IPS-18a (cell line): ENCODE measurements around the gene COL13A1.

Experiments used
- H3K27ac ChIP-seq: one replicate; pipeline ENCODE4 v1.5.1; 2013; ENCODE audit warnings: low read length
- H3K27me3 ChIP-seq: one replicate; pipeline ENCODE4 v1.6.1; 2013; ENCODE audit warnings: mild to moderate bottlenecking, low read length; ENCODE audit not compliant: control insufficient read depth, insufficient read depth
- H3K36me3 ChIP-seq: one replicate; pipeline ENCODE4 v1.6.1; 2013; ENCODE audit warnings: low read depth, low read length; ENCODE audit not compliant: control insufficient read depth
- H3K4me1 ChIP-seq: one replicate; pipeline ENCODE4 v1.6.1; 2013; ENCODE audit warnings: low read depth, low read length; ENCODE audit not compliant: control insufficient read depth
- H3K4me3 ChIP-seq: one replicate; pipeline ENCODE4 v1.5.1; 2013; ENCODE audit warnings: low read length
- H3K9ac ChIP-seq: one replicate; pipeline ENCODE4 v1.6.1; 2013; ENCODE audit warnings: mild to moderate bottlenecking, low read length, moderate library complexity
- H3K9me3 ChIP-seq: one replicate; pipeline ENCODE4 v1.6.1; 2013; ENCODE audit warnings: low read depth, low read length; ENCODE audit not compliant: control insufficient read depth

COL13A1 gene

DNA sequence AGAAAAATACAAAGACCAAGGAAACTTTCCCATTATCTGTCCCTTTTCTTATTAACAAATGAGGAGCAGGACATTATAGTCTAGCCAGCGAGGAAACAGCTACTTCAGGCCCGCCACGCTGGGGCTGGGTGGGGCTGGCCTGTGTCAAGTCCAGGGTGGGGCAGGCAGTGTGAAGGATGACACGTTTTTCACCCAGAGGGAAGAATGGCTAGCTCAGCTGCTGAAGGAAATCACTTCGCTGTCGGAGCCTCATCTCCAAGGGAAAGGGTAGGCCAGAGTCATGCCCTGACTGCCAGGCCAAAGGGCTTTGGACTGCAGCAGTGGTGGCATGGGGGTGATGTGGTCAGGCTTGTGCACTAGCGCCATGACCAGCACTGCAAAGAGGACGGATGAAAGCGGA lies 24.4 kb downstream of the COL13A1 start:
- peaks cover 27% of the 10 kb centered on the region for H3K4me1 ChIP-seq
- no peaks in the 10 kb centered on the region for H3K36me3 ChIP-seq
- H3K27me3 ChIP-seq = no peaks in the 10 kb centered on the region
- H3K4me3 ChIP-seq = no peak overlapping the region
- H3K9ac ChIP-seq = no peak overlapping the region
- no peak overlapping the region for H3K27ac ChIP-seq
- no peaks in the 10 kb centered on the region for H3K9me3 ChIP-seq

DNA sequence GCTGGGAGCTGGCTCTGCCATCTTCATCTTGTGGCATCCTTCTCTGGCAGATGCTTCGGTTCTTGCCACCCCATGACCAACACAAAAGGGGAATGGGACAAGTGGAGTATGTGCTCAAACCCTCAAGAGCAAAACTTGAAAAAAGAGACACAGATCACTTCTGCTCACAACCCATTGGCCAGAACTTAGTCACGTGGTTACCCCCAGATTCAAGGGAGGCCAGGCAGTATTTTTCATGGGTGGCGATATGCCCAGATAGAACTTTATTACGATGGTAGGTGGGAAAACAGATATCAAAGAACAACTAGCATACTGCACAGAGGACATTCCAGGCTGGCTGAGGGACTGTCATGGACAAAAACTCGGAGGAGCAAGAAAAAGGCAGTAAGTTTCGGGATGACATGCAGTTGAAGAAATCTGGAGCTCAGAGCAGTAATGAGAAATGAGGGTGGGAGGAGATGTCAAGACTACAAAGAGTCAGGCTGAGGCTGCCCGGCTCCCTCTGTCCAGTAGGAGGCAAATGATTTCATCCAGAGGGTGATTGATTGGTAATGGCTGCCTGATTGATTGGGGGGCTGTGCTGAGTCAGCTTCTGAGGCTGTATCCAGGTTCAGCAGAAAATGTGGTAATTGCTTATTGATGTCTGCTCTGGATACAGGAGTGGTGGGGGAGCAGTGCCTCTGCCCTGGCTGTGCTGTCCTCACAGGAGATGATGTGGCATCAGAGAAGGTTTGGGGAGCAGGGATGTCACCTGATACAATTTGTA lies 25.3 kb downstream of the COL13A1 start:
- no peaks in the 10 kb centered on the region for H3K27me3 ChIP-seq
- H3K4me3 ChIP-seq = no peak overlapping the region
- no peaks in the 10 kb centered on the region for H3K9me3 ChIP-seq
- H3K27ac ChIP-seq = no peak overlapping the region
- no peak overlapping the region for H3K9ac ChIP-seq
- H3K36me3 ChIP-seq = no peaks in the 10 kb centered on the region
- H3K4me1 ChIP-seq = peaks cover 27% of the 10 kb centered on the region

DNA sequence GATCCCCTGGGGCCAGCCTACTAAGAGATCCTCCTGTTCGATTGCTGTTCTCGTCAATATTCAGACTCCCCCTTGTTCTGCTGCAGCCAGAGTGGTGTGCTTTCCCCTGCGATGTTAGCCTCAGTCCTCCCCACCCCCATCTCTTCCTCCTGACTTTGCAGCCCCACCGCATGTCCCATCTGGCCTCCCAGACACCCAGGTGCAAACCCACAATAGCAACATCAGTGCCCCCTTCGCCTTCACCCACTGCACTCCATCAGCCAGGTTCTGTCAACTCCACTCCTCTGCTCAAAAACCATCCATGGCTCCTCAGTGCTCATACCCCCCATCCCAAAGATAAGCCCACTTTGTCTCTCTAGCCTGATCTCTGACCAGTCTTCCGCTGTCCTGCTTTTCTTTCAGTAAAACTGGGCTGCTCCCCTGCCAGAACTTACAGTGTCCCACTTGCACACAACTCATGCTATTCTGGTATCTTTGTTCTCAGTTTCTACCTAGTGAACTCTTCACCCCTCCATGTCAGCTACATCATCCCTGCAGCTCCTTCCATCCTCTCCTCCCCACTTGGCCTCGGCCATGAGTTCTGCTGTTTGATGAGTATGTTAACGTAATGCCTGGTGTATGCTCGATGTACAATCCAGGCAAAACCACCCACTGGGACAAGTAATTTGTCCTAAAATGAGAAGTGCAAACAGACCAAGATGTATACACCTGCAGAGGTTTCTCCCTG lies 26.6 kb downstream of the COL13A1 start:
- H3K4me3 ChIP-seq = no peak overlapping the region
- H3K36me3 ChIP-seq = no peaks in the 10 kb centered on the region
- no peaks in the 10 kb centered on the region for H3K27me3 ChIP-seq
- H3K9me3 ChIP-seq = no peaks in the 10 kb centered on the region
- peaks cover 27% of the 10 kb centered on the region for H3K4me1 ChIP-seq
- no peak overlapping the region for H3K27ac ChIP-seq
- H3K9ac ChIP-seq = no peak overlapping the region

DNA sequence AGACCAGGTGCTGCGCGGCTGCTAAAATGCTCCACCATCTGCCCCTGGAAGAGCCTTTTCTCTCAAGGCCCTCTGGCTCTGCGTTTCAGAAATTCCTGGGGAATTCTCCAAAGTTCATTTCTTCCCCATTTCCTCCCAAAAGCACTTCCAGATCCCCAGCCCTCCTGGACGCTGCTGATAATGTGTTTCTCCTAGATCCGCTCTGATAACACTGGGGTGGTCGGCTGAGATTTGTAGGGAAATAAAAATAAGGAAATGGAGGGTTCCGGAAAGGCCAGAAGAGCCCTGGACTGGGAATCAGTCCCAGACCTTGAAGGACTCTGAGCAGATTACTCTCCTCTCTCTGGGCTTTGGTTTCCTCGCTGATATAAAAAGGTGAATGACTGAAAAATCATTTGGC lies 28.1 kb downstream of the COL13A1 start:
- Histone ChIP-seq H3K4me3 (no peak overlapping the region), H3K9me3 (no peaks in the 10 kb centered on the region), H3K27ac (no peak overlapping the region), H3K4me1 (peaks cover 27% of the 10 kb centered on the region), H3K9ac (no peak overlapping the region), H3K36me3 (no peaks in the 10 kb centered on the region), H3K27me3 (no peaks in the 10 kb centered on the region)

DNA sequence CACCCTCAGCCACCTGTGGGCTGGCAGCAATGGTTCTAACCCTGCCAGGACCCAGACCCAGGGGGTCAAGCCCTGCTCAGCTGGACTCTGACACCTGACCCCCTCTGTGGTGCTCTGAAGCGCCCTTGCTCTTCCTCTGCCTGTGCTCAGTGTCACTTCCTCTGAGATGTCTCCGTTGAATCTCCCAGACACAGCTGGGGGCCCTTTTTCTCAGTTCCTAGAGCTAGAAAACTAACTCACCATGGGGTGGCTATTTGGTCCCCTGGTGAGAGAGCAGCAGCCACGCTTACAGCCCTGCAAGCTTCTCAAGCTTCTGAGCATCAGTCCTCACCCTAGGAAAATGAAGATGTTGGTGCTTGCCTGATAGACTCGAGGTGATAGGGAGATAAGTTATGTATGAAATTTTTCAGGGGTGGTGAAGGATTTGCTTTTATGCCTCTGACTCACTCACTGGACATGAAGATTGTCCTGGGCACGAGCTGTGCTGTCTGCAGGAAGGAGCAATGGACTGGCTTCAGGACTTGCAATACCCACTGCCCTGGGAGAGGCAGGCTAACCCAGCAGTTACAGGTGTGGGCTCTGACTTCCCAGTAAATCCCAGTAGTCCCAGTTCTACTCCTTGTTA lies 29.6 kb downstream of the COL13A1 start:
- H3K36me3 ChIP-seq = no peaks in the 10 kb centered on the region
- H3K4me3 ChIP-seq = no peak overlapping the region
- no peak overlapping the region for H3K9ac ChIP-seq
- no peaks in the 10 kb centered on the region for H3K9me3 ChIP-seq
- peaks cover 27% of the 10 kb centered on the region for H3K4me1 ChIP-seq
- no peak overlapping the region for H3K27ac ChIP-seq
- H3K27me3 ChIP-seq = no peaks in the 10 kb centered on the region

DNA sequence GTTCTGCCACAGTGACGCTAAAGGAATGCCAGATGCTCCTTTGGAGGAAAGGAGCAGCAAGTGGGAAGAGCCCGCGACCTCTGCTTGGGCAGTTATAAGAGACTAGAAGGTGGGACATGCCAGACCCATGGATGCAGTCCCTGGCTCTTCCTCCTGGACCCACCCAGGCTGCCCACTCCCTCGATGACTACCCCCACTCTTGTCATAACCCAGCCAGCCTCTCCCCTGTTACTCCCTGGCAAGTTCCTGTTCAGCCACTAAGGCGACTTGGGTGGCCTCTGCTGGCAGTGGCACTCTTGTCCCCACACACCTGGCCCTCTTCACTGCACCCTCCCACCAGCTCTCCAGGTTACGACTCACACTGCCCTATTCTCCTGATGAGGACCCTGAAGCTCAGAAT lies 33.5 kb downstream of the COL13A1 start:
- Histone ChIP-seq H3K27me3 (no peaks in the 10 kb centered on the region), H3K36me3 (no peaks in the 10 kb centered on the region), H3K4me1 (peaks cover 19% of the 10 kb centered on the region), H3K9ac (no peak overlapping the region), H3K4me3 (no peak overlapping the region), H3K9me3 (no peaks in the 10 kb centered on the region), H3K27ac (no peak overlapping the region)

DNA sequence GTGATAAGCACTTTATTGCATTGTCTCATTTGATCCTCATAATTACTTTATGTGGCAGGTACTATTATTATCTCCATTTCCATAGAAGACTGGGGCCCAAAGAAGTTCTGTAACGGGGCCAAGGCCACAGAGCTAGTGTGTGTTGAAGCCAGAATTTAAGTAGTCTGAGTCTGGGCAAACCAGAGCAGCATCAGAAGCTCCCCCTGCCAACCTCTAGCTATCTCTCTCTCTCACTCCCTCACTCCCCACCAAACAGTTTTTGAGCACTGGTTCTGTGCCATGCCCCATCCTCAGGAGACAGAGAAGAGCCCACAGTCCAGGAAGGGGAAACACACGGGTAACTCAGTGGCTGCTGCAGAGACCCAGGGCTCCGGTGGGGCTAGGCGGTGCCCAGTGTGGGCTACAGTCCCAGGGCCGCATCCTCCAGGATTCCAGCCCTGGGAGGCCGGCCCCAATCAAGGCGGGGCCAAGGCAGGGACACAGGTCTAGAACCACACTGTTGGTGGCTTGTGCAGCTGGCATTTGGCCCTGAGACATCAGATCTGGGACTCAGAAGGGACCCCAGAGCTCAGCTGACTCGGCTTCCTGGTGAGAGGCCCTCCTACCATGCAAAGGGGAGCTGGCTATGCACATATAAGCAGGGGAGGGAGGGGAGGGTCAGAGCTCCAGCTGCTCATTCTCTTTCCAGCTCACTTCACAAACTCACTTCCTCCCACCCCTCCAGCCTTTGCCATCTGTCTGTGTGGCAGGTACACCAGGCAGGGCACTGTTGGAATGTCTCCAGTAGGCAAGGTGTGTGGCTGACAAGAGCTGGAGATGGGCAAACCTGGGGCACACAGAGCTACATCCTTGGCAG lies 34.4 kb downstream of the COL13A1 start:
- Histone ChIP-seq H3K4me1 (peaks cover 22% of the 10 kb centered on the region), H3K4me3 (no peak overlapping the region), H3K27me3 (no peaks in the 10 kb centered on the region), H3K9me3 (no peaks in the 10 kb centered on the region), H3K27ac (no peak overlapping the region), H3K36me3 (no peaks in the 10 kb centered on the region), H3K9ac (no peak overlapping the region)

DNA sequence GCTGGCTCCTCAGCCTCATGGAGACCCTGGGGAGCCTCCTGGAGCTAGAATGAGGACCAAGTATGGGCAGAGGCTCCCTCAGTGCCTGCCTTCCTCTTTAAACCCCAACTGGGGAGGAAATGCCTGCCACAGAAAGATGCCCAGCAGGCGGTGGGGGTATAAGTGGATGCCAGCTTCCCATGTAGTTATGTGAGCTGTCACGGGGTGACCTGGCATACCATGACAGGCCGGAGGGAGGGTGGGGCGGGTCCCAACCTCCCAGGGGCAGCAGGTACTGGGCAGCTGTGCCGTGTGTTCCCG lies 35.0 kb downstream of the COL13A1 start:
- no peaks in the 10 kb centered on the region for H3K36me3 ChIP-seq
- H3K4me1 ChIP-seq = peaks cover 22% of the 10 kb centered on the region
- no peak overlapping the region for H3K9ac ChIP-seq
- H3K4me3 ChIP-seq = no peak overlapping the region
- no peak overlapping the region for H3K27ac ChIP-seq
- no peaks in the 10 kb centered on the region for H3K9me3 ChIP-seq
- no peaks in the 10 kb centered on the region for H3K27me3 ChIP-seq

DNA sequence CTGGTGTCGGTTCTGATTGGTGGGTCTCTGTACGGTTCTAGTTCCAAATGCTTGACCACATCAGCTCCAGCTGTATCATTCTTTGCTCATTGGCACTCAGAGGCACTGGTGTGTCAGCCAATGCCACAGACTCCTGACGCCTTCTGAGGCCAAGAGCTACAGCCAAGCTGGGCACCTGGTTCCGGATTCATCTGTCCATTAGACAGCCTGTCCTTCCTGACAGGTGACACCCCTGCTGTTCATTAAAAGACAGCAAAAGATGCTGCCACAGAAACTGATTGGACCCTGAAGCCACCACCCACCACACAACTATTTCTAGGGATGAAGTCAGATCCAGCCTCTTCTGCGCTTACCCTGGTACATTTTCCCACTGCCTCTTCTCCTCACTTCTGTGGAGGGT lies 35.6 kb downstream of the COL13A1 start:
- H3K9me3 ChIP-seq = no peaks in the 10 kb centered on the region
- H3K36me3 ChIP-seq = no peaks in the 10 kb centered on the region
- no peak overlapping the region for H3K9ac ChIP-seq
- no peak overlapping the region for H3K4me3 ChIP-seq
- H3K4me1 ChIP-seq = peaks cover 22% of the 10 kb centered on the region
- H3K27me3 ChIP-seq = no peaks in the 10 kb centered on the region
- H3K27ac ChIP-seq = no peak overlapping the region

DNA sequence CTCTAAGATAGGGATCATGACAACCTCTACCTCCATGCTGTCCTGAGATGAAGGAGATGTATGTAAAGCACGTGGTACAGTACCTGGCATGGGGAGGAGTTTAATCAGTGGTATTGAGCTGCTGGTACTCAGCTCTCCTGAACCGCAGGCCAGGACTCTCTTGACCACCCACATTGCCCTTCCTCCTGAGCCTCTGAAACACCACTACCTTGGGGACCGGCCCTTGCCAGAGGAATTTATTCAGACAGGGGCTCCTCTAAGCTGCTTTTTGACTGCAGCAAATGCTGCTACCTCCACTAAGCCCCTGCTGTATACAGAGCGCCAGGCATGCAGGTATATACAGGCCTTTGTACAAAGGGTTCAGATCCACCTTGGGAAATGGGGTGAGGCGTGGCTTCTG lies 36.7 kb downstream of the COL13A1 start:
- Histone ChIP-seq H3K9ac (no peak overlapping the region), H3K4me3 (no peak overlapping the region), H3K27me3 (no peaks in the 10 kb centered on the region), H3K9me3 (no peaks in the 10 kb centered on the region), H3K4me1 (peaks cover 22% of the 10 kb centered on the region), H3K27ac (no peak overlapping the region), H3K36me3 (no peaks in the 10 kb centered on the region)

DNA sequence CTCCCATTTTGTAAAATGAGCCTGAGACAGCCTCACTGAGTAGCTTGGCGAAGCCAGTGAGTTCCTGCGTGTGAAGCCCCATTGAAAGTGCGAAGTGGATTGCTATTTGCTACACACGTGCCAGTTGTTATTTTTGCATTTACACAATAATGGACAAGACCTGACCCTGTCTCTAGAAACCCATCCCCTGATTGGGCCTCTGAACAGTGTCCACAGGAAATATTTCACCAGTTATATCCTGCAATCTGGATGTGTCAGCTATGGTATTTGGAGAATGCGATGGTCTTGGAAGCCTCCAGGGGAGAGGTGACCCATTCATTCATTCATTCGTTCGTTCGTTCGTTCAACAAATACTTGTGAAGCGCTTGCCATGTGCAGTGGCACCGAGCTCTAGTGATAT lies 37.1 kb downstream of the COL13A1 start:
- no peaks in the 10 kb centered on the region for H3K27me3 ChIP-seq
- no peaks in the 10 kb centered on the region for H3K9me3 ChIP-seq
- H3K27ac ChIP-seq = no peak overlapping the region
- no peaks in the 10 kb centered on the region for H3K36me3 ChIP-seq
- H3K9ac ChIP-seq = no peak overlapping the region
- peaks cover 22% of the 10 kb centered on the region for H3K4me1 ChIP-seq
- H3K4me3 ChIP-seq = no peak overlapping the region
